ENCODE results near the gene VEPH1.

The VEPH1 gene

DNA sequence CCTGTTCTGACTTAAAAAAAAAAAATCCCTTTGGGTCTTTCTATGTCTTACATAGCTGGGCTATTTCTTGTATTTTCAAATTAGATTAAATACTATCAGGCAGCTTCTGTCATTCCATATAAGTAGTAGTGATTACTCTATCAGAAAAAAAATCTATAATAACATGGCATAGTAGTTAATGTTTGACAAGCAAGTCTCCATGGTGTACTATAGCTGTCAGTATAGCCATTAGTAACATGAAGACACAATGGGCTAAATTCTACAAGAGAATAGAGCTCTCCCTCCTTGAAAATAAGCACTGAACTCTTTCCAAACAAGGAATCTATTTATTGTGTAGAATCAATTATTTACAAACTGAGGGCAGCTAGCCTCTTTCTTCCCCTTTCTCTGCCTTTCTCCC, 19.4 kb upstream of the VEPH1 start:
- no peak for DNase-seq (ENCODE audit: low read depth)

DNA sequence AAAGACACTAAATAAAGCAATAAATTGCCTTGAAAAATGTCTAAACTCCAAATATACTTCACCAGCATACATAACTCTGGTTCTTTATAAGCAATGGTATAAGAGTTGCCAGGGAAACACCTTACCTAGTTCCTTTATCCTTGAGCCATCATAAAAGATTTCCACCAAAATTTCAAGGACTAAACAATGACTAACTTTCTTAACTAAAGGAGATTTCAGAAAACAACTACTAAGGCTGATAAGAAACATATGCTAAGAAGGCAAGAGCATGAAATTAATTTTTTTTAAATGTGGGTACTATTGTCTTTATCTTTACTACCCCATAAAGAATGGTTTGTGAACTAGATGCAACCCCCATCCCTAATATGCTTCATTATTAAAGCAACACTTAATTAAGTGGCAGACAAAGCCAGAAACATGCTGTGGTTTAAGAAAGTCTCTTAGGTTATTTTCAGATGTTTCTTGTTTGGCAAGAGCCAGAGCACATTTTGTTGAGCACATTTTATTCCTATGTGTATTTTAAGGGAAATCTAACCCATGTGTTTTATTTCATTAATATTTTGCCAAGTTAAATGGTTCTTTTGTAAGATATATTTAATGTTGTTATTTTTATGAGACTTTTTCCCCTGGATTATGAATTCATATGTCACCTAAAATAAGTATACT, 17.4 kb upstream of the VEPH1 start:
- DNase-seq (ENCODE audit: low read depth): no peak

GRCh38 chr3:157518881-157519280, 15.7 kb upstream of the VEPH1 start:
- no peak for DNase-seq (ENCODE audit: low read depth)

DNA sequence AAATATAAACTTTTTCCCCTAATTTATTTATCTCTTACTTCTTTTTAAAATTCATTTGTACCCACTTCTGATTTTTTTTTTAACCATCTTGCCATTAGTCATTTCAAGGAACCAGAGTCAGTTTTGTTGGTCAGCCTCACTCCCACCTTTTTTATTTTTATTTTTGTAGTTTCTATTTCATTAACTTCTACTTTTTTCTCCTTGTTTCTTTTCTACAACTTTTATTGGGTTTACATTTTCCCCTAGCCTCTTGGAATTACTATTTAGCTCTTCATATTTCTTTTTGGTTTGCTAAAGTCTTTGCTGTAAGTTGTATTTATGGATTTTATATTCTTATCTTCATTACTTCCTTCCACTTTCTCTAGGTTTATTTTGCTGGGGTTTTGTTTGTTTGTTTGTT, 13.7 kb upstream of the VEPH1 start:
- no peak for DNase-seq (ENCODE audit: low read depth)

DNA sequence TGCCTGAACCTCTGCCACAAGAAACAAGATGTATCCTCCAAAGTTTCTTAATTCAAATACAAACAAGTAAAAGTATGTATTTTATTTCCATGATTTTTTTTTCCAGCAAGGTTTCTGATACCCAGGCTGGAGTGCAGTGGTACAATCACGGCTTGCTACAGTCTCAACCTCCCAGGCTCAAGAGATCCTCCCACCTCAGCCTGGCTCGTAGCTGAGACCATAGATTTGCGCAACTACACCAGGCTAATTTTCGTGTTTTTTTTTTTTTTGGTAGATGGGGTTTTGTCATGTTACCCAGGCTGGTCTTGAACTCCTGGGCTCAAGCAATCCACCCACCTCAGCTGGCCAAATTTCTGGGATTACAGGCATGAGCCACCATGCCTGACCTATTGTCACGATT, 12.2 kb upstream of the VEPH1 start:
- no peak for DNase-seq (ENCODE audit: low read depth)

DNA sequence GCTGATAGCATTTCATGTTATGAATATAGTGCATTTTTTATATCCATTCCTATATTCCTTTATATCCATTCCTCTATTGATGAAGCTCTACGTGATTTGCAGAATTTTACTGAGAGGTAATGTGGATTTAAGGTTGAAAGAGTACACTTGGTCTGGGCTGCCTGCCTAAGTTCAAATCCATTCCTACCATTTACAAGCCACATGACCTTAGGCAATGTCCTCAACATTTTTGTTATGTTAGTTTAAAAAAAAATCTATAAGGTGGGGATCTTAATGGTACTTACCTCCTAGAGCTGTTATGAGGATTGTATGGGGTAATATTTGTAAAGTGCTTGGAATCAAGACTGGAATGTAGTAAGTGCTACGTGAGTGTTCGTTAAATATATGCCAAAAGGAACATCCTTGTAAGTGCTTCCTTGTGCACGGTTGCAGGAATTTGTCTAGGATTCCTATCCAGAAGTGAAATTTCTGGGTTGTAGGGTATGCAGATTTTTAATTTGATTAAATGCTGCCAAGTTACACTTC, 11.2 kb upstream of the VEPH1 start:
- no peak for DNase-seq (ENCODE audit: low read depth)

GRCh38 chr3:157513585-157513984, 10.4 kb upstream of the VEPH1 start:
- no peak for DNase-seq (ENCODE audit: low read depth)

DNA sequence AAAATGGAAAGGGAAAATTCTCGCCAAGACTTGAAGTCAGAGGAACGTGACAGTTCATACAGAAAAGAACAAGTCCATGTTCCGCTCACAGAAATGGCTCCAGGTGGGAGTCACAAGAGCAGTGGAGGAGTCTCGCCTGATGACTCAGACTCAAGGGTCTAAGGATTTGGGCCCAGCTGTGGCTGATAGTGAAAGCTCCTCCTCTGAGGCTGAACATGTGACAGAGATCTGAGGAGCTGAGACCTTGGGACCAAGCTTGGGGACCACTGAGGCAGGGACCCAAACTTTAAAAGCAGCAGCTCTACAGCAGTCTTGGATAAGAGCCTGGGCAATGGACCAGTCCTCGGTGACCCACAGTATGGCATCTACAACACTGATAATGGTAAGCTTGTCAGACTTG, 9.3 kb upstream of the VEPH1 start:
- no peak for DNase-seq (ENCODE audit: low read depth)

- no peak for DNase-seq (ENCODE audit: low read depth)
These were observed 5.2 kb upstream of the VEPH1 start for GRCh38 chr3:157508461-157508860.

GRCh38 chr3:157501863-157502262, 1.4 kb downstream of the VEPH1 start:
- no peak for DNase-seq (ENCODE audit: low read depth)

DNA sequence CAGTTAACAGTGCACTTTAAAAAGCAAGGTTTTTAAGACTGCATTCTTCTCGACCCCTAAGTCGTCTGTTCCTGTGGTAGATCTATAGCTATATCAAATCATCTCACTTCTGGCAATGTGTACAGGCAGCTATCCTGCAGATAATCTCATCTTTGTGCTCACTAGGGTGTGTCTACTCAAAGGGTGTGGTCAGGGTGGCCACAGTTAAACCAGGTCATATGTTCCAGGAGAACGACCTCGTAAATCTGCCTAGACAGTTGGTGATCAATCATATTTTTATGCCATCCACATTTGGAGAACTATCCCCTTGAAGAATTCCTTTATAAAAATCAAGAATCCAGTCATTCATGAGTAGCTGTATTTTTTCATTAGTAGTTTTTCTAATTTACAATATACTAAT, 3.0 kb downstream of the VEPH1 start:
- no peak for DNase-seq (ENCODE audit: low read depth)

DNA sequence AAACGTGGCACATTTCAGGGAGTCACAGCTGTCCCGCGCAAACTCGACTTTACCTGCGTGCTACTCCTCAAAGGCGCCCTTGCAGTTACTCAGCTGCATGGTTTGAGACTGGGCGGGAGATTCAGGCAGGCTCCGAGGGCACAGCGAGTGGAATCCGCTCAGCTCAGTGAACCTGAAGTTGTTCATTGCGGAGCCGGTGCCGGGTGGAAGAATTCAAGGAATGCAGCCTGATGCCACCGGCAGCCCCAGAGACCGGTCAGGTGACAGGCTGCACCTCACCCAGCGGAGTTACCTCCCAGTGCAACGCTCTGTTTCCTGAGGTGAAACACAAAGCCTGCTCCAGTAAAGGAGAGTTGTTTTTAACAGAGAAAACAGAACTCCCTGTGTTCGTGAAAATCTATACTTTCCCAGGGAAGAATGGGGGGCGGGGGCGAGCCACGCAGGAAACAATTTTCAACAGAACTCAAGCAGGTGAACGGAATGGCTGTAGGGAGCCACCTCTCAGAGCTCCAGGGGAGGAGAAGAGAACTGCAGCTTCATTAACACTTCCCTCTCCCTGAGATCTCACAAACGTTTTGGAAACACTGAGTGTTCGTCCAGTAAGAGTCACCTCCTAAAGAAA, 3.8 kb downstream of the VEPH1 start:
- no peak for DNase-seq (ENCODE audit: low read depth)

DNA sequence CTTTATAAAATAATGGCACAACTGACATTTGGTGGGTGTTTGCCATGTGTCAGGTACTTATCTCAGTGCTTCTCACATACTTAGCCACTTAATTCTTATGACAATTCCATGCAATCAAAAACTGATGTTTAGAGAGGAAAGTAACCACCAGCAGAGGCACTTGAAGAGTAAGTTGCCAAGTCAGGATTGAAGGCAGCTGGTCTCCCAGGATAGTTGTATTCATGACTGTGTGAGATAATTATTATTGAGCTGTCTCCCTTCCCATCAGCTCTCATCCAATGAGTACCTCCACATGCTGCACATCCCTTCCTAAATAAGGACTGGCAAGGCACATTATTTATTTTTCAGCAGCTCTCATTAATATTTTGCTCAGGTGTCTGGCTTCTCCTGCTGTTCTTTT, 4.8 kb downstream of the VEPH1 start:
- no peak for DNase-seq (ENCODE audit: low read depth)

DNA sequence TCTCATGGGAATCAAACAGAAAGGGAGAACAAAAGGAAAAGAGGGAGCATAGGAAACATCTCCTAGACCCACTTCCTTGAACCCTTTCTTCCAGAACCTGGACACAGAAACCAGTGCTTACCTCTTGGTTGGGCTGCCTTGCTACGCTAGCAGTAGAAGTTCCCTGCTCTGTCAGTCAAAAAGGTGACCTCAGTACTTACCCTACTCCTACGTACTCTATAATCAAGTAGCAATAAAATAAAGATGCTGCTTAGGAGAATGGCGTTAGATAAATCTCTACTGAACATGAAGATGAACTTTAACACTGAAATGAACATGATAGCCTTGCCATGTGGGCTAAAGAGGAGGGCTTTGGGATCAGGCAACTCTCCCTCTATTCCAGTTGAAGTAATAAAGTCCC, 7.4 kb downstream of the VEPH1 start:
- DNase-seq (ENCODE audit: low read depth): no peak

- no peak for DNase-seq (ENCODE audit: low read depth)
These were observed 8.5 kb downstream of the VEPH1 start for GRCh38 chr3:157494581-157495281.

DNA sequence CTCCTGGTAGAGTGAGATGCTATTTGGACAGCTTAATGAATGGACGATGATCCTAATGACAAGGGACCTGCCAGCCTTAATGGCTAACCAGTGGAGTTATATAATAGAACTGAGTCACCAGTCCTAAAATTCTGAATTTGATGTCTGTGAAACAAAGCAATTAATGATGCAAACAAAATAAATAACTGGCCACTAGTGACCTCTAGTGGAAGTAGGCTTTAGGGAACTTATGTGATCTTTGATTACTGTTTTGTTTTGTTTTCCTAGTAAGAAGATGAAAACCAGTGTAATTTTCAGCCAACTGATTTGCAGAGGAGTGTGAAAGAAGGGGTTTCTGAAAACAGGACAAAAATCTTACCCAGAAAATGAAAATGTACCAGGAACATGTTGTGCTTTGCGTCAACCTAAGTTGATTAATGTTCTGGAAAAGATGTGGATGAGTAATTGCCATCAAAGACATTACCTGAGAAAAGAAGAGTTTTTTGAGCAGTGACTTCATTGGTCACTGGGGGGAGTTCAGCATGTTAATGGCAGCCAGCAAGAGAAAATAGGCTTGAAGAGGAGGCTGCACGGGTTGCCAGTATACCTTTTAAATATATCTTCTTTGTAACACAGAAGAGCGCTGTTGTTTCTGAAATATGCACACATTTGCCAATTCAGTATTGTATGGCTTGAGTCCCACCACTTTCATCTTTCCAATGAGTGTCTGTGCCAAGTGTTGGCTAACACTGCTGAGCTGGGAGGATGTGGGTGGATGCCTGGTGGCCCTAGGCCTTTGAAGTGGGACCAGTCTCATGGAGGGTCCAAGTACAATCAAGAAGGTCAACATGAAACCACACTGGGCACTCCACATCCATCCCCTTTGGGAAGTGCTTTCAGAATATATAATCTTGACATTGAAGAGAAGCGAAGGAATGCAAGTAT, 9.3 kb downstream of the VEPH1 start:
- peak; percentile 50 for DNase-seq (ENCODE audit: low read depth)

GRCh38 chr3:157491136-157491535, 12.1 kb downstream of the VEPH1 start:
- DNase-seq (ENCODE audit: low read depth): no peak

- no peak for DNase-seq (ENCODE audit: low read depth)
These were observed 15.1 kb downstream of the VEPH1 start for GRCh38 chr3:157488144-157488543.

DNA sequence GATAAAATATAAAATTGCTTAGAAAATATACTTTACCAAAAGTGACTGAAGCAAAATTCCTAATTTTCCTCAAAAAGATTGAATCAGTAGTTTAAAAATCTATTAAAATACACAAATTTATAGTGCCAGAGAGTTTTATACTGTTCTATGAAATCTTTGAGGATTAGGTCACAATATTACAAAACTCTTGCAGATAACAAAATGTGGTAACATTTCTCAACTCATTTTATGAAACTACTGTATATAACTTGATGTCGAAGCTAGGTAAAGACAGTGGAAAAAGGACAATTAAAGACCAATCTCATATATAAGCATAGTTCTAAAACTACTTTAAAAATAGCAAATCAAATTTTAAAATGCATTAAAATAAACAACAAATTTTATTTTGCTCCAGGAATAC, 15.9 kb downstream of the VEPH1 start:
- DNase-seq (ENCODE audit: low read depth): no peak

- no peak for DNase-seq (ENCODE audit: low read depth)
These were observed 23.6 kb downstream of the VEPH1 start for GRCh38 chr3:157479464-157480243.

GRCh38 chr3:157477441-157477840, 25.8 kb downstream of the VEPH1 start:
- DNase-seq (ENCODE audit: low read depth): no peak

Measured in GM04503 (cell line).